ENCODE results near the gene CCR9.

The CCR9 gene

GRCh38 chr3:45951946-45952345, 65.6 kb downstream of the CCR9 start:
- TF ChIP-seq POLR2AphosphoS5 (IDR thresholded peaks at IDR 0.05; ENCODE audit: low read depth, low read length), result no peak
- TF ChIP-seq FOXP2 (optimal IDR thresholded peaks at IDR 0.05; ENCODE audit: borderline replicate concordance, extremely low read depth, extremely low read length, insufficient read depth), result no peak
- no peak for TF ChIP-seq SIN3A (IDR thresholded peaks at IDR 0.05; ENCODE audit: borderline replicate concordance, insufficient read depth, low read length)
- no peak for TF ChIP-seq TAF1 (IDR thresholded peaks at IDR 0.05; ENCODE audit: borderline replicate concordance, insufficient read depth, low read length)
- TF ChIP-seq REST (IDR thresholded peaks at IDR 0.05; ENCODE audit: insufficient read depth in 1 of 2, low read depth in 2 of 2, low read length in 2 of 2), result no peak

GRCh38 chr3:45952456-45952855, 66.1 kb downstream of the CCR9 start:
- TF ChIP-seq SIN3A (IDR thresholded peaks at IDR 0.05; ENCODE audit: borderline replicate concordance, insufficient read depth, low read length) (no peak), FOXP2 (optimal IDR thresholded peaks at IDR 0.05; ENCODE audit: borderline replicate concordance, extremely low read depth, extremely low read length, insufficient read depth) (no peak), POLR2AphosphoS5 (IDR thresholded peaks at IDR 0.05; ENCODE audit: low read depth, low read length) (no peak), TAF1 (IDR thresholded peaks at IDR 0.05; ENCODE audit: borderline replicate concordance, insufficient read depth, low read length) (no peak), REST (IDR thresholded peaks at IDR 0.05; ENCODE audit: insufficient read depth in 1 of 2, low read depth in 2 of 2, low read length in 2 of 2) (no peak)
